ENCODE measurements around the gene SPRED1. TPM values are rescaled to one million over a fixed set of nuclear protein-coding genes. Genes with fewer than 3 reads are reported as not detected.
"Not testable (repeated sequence)": the region's sequence is repeated elsewhere in the genome, so short reads cannot be mapped to it uniquely, and the experiment has no call there.

Gene SPRED1
- total and polyA plus RNA-seq, 7 experiments from 2014 or later, result 0.07 to 2.6 (median 0.95) TPM; not detected in 2

GRCh38 chr15:38275959-38276358, 23.3 kb downstream of the SPRED1 start:
- Mint-ChIP-seq H3K9me3 (no peaks in the 10 kb centered on the region), H3K4me3 (no peak overlapping the region), H3K4me1 (peaks cover 0 to 6% (median 0%) of the 10 kb centered on the region in 7 donors), H3K27ac (no peak overlapping the region), H3K27me3 (peaks cover 10 to 26% (median 13%) of the 10 kb centered on the region in 5 donors), H3K36me3 (no peaks in the 10 kb centered on the region)
- no peak for DNase-seq
- Histone ChIP-seq H3K27me3 (ENCODE audit: control insufficient read depth in 2 of 2, insufficient read depth in 2 of 2, low read length in 2 of 2) (no peaks in the 10 kb centered on the region), H3K4me1 (ENCODE audit: control insufficient read depth in 2 of 2, insufficient read depth in 2 of 2, low read length in 2 of 2) (no peaks in the 10 kb centered on the region), H3K27ac (ENCODE audit: low read depth, low read length) (no peak overlapping the region), H3K4me3 (ENCODE audit: low read length) (no peak overlapping the region), H3K36me3 (ENCODE audit: control insufficient read depth in 2 of 3, insufficient read depth in 3 of 3, low read length in 3 of 3) (no peaks in the 10 kb centered on the region), H3K9me3 (ENCODE audit: control insufficient read depth in 2 of 3, low read length in 3 of 3) (no peaks in the 10 kb centered on the region)
- CTCF ChIA-PET, result no interaction called here
- ATAC-seq, result no peak
- POLR2A ChIA-PET, result no interaction called here
- intact Hi-C loops (cut with micrococcal nuclease), result no loop called here

- H3K4me1 ChIP-seq (ENCODE audit: control insufficient read depth in 2 of 2, insufficient read depth in 2 of 2, low read length in 2 of 2); H3K36me3 ChIP-seq (ENCODE audit: control insufficient read depth in 2 of 3, insufficient read depth in 3 of 3, low read length in 3 of 3); H3K4me1 Mint-ChIP-seq; POLR2A ChIA-PET; H3K36me3 Mint-ChIP-seq; ATAC-seq; H3K27ac Mint-ChIP-seq; intact Hi-C loops (cut with micrococcal nuclease); H3K4me3 Mint-ChIP-seq; DNase-seq; H3K4me3 ChIP-seq (ENCODE audit: low read length); H3K27ac ChIP-seq (ENCODE audit: low read depth, low read length); H3K9me3 ChIP-seq (ENCODE audit: control insufficient read depth in 2 of 3, low read length in 3 of 3); H3K9me3 Mint-ChIP-seq; H3K27me3 ChIP-seq (ENCODE audit: control insufficient read depth in 2 of 2, insufficient read depth in 2 of 2, low read length in 2 of 2): not testable (repeated sequence)
- CTCF ChIA-PET, result interaction anchor here (0.5 kb wide), 1 partner anchor 410 kb away, joined by 3 read pairs; no protein-coding TSS in a partner anchor
- peaks cover 13 to 28% (median 17%) of the 10 kb centered on the region in 5 donors for H3K27me3 Mint-ChIP-seq
Measured at GRCh38 chr15:38277281-38277680, 24.6 kb downstream of the SPRED1 start.

- intact Hi-C loops (cut with micrococcal nuclease), result no loop called here
- H3K9me3 ChIP-seq (ENCODE audit: control insufficient read depth in 2 of 3, low read length in 3 of 3), result no peaks in the 10 kb centered on the region
- no peak for DNase-seq
- H3K4me3 ChIP-seq (ENCODE audit: low read length), result no peak overlapping the region
- H3K27ac ChIP-seq (ENCODE audit: low read depth, low read length), result no peak overlapping the region
- no peaks in the 10 kb centered on the region for H3K36me3 ChIP-seq (ENCODE audit: control insufficient read depth in 2 of 3, insufficient read depth in 3 of 3, low read length in 3 of 3)
- Mint-ChIP-seq H3K27ac (no peak overlapping the region), H3K36me3 (no peaks in the 10 kb centered on the region), H3K4me3 (no peak overlapping the region), H3K4me1 (no peaks in the 10 kb centered on the region), H3K27me3 (peaks cover 13 to 45% (median 35%) of the 10 kb centered on the region in 5 donors), H3K9me3 (no peaks in the 10 kb centered on the region)
- no peak for ATAC-seq
- ChIA-PET CTCF (no interaction called here), POLR2A (no interaction called here)
- H3K4me1 ChIP-seq (ENCODE audit: control insufficient read depth in 2 of 2, insufficient read depth in 2 of 2, low read length in 2 of 2), result no peaks in the 10 kb centered on the region
- H3K27me3 ChIP-seq (ENCODE audit: control insufficient read depth in 2 of 2, insufficient read depth in 2 of 2, low read length in 2 of 2), result no peaks in the 10 kb centered on the region
Measured at GRCh38 chr15:38281031-38281430, 28.4 kb downstream of the SPRED1 start.

- no peaks in the 10 kb centered on the region for H3K4me1 Mint-ChIP-seq
- CTCF ChIA-PET, result no interaction called here
- H3K9me3 Mint-ChIP-seq, result no peaks in the 10 kb centered on the region
- intact Hi-C loops (cut with micrococcal nuclease), result no loop called here
- POLR2A ChIA-PET, result no interaction called here
- no peak overlapping the region for H3K4me3 ChIP-seq (ENCODE audit: low read length)
- ATAC-seq (no peak), DNase-seq (no peak)
- peaks cover 20 to 48% (median 38%) of the 10 kb centered on the region in 5 donors for H3K27me3 Mint-ChIP-seq
- H3K36me3 ChIP-seq (ENCODE audit: control insufficient read depth in 2 of 3, insufficient read depth in 3 of 3, low read length in 3 of 3), result no peaks in the 10 kb centered on the region
- no peak overlapping the region for H3K27ac Mint-ChIP-seq
- H3K4me1 ChIP-seq (ENCODE audit: control insufficient read depth in 2 of 2, insufficient read depth in 2 of 2, low read length in 2 of 2), result no peaks in the 10 kb centered on the region
- H3K36me3 Mint-ChIP-seq, result no peaks in the 10 kb centered on the region
- no peak overlapping the region for H3K4me3 Mint-ChIP-seq
- no peak overlapping the region for H3K27ac ChIP-seq (ENCODE audit: low read depth, low read length)
- no peaks in the 10 kb centered on the region for H3K9me3 ChIP-seq (ENCODE audit: control insufficient read depth in 2 of 3, low read length in 3 of 3)
- H3K27me3 ChIP-seq (ENCODE audit: control insufficient read depth in 2 of 2, insufficient read depth in 2 of 2, low read length in 2 of 2), result no peaks in the 10 kb centered on the region
Measured at GRCh38 chr15:38283010-38283409, 30.4 kb downstream of the SPRED1 start.

GRCh38 chr15:38285456-38285855, 32.8 kb downstream of the SPRED1 start:
- H3K36me3 ChIP-seq (ENCODE audit: control insufficient read depth in 2 of 3, insufficient read depth in 3 of 3, low read length in 3 of 3), result no peaks in the 10 kb centered on the region
- H3K27ac ChIP-seq (ENCODE audit: low read depth, low read length), result no peak overlapping the region
- H3K9me3 Mint-ChIP-seq, result peaks cover 0 to 5% (median 0%) of the 10 kb centered on the region in 11 donors
- H3K27ac Mint-ChIP-seq, result no peak overlapping the region
- no peaks in the 10 kb centered on the region for H3K36me3 Mint-ChIP-seq
- H3K4me1 Mint-ChIP-seq, result no peaks in the 10 kb centered on the region
- intact Hi-C loops (cut with micrococcal nuclease), result no loop called here
- ChIA-PET POLR2A (no interaction called here), CTCF (no interaction called here)
- H3K4me1 ChIP-seq (ENCODE audit: control insufficient read depth in 2 of 2, insufficient read depth in 2 of 2, low read length in 2 of 2), result no peaks in the 10 kb centered on the region
- no peaks in the 10 kb centered on the region for H3K27me3 ChIP-seq (ENCODE audit: control insufficient read depth in 2 of 2, insufficient read depth in 2 of 2, low read length in 2 of 2)
- H3K4me3 Mint-ChIP-seq, result no peak overlapping the region
- peaks cover 15 to 49% (median 34%) of the 10 kb centered on the region in 5 donors for H3K27me3 Mint-ChIP-seq
- ATAC-seq, result no peak
- DNase-seq, result no peak
- no peak overlapping the region for H3K4me3 ChIP-seq (ENCODE audit: low read length)
- H3K9me3 ChIP-seq (ENCODE audit: control insufficient read depth in 2 of 3, low read length in 3 of 3), result no peaks in the 10 kb centered on the region

- intact Hi-C loops (cut with micrococcal nuclease), result no loop called here
- POLR2A ChIA-PET, result no interaction called here
- H3K27me3 Mint-ChIP-seq, result peaks cover 0 to 22% (median 16%) of the 10 kb centered on the region in 5 donors
- Histone ChIP-seq H3K27me3 (ENCODE audit: control insufficient read depth in 2 of 2, insufficient read depth in 2 of 2, low read length in 2 of 2) (no peaks in the 10 kb centered on the region), H3K36me3 (ENCODE audit: control insufficient read depth in 2 of 3, insufficient read depth in 3 of 3, low read length in 3 of 3) (no peaks in the 10 kb centered on the region), H3K4me1 (ENCODE audit: control insufficient read depth in 2 of 2, insufficient read depth in 2 of 2, low read length in 2 of 2) (no peaks in the 10 kb centered on the region), H3K9me3 (ENCODE audit: control insufficient read depth in 2 of 3, low read length in 3 of 3) (no peaks in the 10 kb centered on the region), H3K27ac (ENCODE audit: low read depth, low read length) (no peak overlapping the region), H3K4me3 (ENCODE audit: low read length) (no peak overlapping the region)
- ATAC-seq (no peak), DNase-seq (no peak)
- CTCF ChIA-PET, result no interaction called here
- H3K27ac Mint-ChIP-seq, result no peak overlapping the region
- H3K4me1 Mint-ChIP-seq, result no peaks in the 10 kb centered on the region
- H3K9me3 Mint-ChIP-seq, result peaks cover 0 to 16% (median 2%) of the 10 kb centered on the region in 11 donors
- no peak overlapping the region for H3K4me3 Mint-ChIP-seq
- H3K36me3 Mint-ChIP-seq, result peaks cover 0 to 5% (median 0%) of the 10 kb centered on the region in 5 donors
Measured at GRCh38 chr15:38294126-38294525, 41.5 kb downstream of the SPRED1 start.

- H3K4me1 ChIP-seq (ENCODE audit: control insufficient read depth in 2 of 2, insufficient read depth in 2 of 2, low read length in 2 of 2), result no peaks in the 10 kb centered on the region
- ChIA-PET POLR2A (no interaction called here), CTCF (no interaction called here)
- H3K4me3 ChIP-seq (ENCODE audit: low read length), result no peak overlapping the region
- ATAC-seq (no peak), DNase-seq (no peak)
- H3K27ac ChIP-seq (ENCODE audit: low read depth, low read length), result no peak overlapping the region
- H3K4me1 Mint-ChIP-seq, result peaks cover 0 to 3% (median 0%) of the 10 kb centered on the region in 7 donors
- peaks cover 0 to 19% (median 15%) of the 10 kb centered on the region in 5 donors for H3K27me3 Mint-ChIP-seq
- peaks cover 0 to 3% (median 0%) of the 10 kb centered on the region in 11 donors for H3K9me3 Mint-ChIP-seq
- intact Hi-C loops (cut with micrococcal nuclease), result no loop called here
- no peaks in the 10 kb centered on the region for H3K27me3 ChIP-seq (ENCODE audit: control insufficient read depth in 2 of 2, insufficient read depth in 2 of 2, low read length in 2 of 2)
- H3K27ac Mint-ChIP-seq, result no peak overlapping the region
- H3K9me3 ChIP-seq (ENCODE audit: control insufficient read depth in 2 of 3, low read length in 3 of 3), result no peaks in the 10 kb centered on the region
- H3K4me3 Mint-ChIP-seq, result no peak overlapping the region
- H3K36me3 Mint-ChIP-seq, result no peaks in the 10 kb centered on the region
- H3K36me3 ChIP-seq (ENCODE audit: control insufficient read depth in 2 of 3, insufficient read depth in 3 of 3, low read length in 3 of 3), result no peaks in the 10 kb centered on the region
Measured at GRCh38 chr15:38297623-38298388, 45.2 kb downstream of the SPRED1 start.
